Uterus (tissue), 4 donors: ENCODE data around the gene LEF1. TPM values are rescaled to one million over a fixed set of nuclear protein-coding genes. Genes with fewer than 3 reads are reported as not detected.
"Not testable (repeated sequence)": the region's sequence is repeated elsewhere in the genome, so short reads cannot be mapped to it uniquely, and the experiment has no call there.

Experiments
- DNase-seq, 2 donors: peaks; one replicate each; pipeline ENCODE4 v3.0.0-alpha.2; 2019 to 2020
- H3K27ac ChIP-seq, 2 donors: fragments of 200-600 bp; sonication (generic); 1 replicate in 1 of 2; 2 replicates in 1 of 2; pipeline ENCODE4 v1.5.1; 2016 to 2018
- H3K27me3 ChIP-seq, 2 donors: fragments of 200-600 bp; sonication (generic); one replicate each; pipeline ENCODE4 v1.5.1; 2018 to 2019; ENCODE audit warnings: control low read depth in 1 of 2
- H3K36me3 ChIP-seq, 2 donors: fragments of 200-600 bp; sonication (generic); one replicate each; pipeline ENCODE4 v1.5.1; 2019; ENCODE audit warnings: control low read depth in 1 of 2
- H3K4me1 ChIP-seq, 2 donors: fragments of 200-600 bp; sonication (generic); one replicate each; pipeline ENCODE4 v1.5.1; 2018 to 2019; ENCODE audit warnings: control low read depth in 1 of 2
- H3K4me3 ChIP-seq, 2 donors: fragments of 200-600 bp; sonication (generic); 1 replicate in 1 of 2; 2 replicates in 1 of 2; pipeline ENCODE4 v1.5.1; 2018 to 2019; ENCODE audit warnings: mild to moderate bottlenecking in 1 of 2
- H3K9me3 ChIP-seq, 2 donors: fragments of 200-600 bp; sonication (generic); one replicate each; pipeline ENCODE4 v1.5.1; 2019; ENCODE audit warnings: control low read depth in 1 of 2
- CTCF ChIP-seq, 4 experiments: fragments of 200-600 bp in 2 of 4; fragments of 450-650 bp in 2 of 4; sonication (generic) in 2 of 4; IDR thresholded peaks; one replicate each; pipeline ENCODE4 v1.5.1; 2016 to 2019; ENCODE audit warnings: antibody characterized with exemption in 4 of 4, mild to moderate bottlenecking in 2 of 4, moderate library complexity in 1 of 4
- POLR2A ChIP-seq, 2 donors: fragments of 450-650 bp; IDR thresholded peaks; one replicate each; pipeline ENCODE4 v1.6.1; 2016; ENCODE audit warnings: antibody characterized with exemption in 2 of 2, mild to moderate bottlenecking in 1 of 2, moderate library complexity in 1 of 2
- intact Hi-C: fragments of 100-400 bp; cut with DNase I; formaldehyde crosslinking; loops from one replicate; pipeline ENCODE4 v1.15.1; 2023; ENCODE audit warnings: low total_unique reads
- total RNA-seq, 4 donors: library from RNA; depleted of rRNA in 3 of 4; stranded (reverse); fragments of >200 nt in 3 of 4; gene quantifications; one replicate each; pipeline versions ENCODE4 v1.1.0 to v1.2.4, GENCODE V29; 2014 to 2023
- donor health status: DM: yes; HTN: yes; CAD: no.

Gene LEF1
- total RNA-seq, 4 donors from 2014 or later: 27.4 to 49.7 (median 43.7) TPM

DNA sequence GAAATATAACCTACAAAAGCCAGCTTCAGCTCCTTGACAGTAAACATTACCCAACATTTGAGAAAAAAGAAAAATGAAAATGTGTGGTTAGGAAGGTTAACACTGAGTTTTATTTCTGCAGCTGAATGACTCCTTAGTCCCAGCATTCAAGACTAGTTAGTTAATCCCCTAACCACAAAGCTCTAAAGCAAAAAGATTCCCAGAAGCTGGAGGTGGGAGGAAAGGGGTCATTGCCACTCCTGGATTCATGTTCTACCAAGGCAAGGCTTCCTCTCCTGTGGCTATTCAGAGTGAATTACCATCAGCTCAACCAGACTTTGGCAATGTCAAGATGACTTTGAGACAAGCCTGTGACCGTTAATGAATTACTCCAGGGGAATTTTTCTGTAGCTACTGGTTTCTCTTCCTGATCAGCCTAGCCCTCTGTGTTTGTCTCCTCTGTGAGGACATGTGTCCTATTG is 115.5 kb downstream of the LEF1 start:
- TF ChIP-seq CTCF (IDR thresholded peaks at IDR 0.05): no peak
- TF ChIP-seq POLR2A (IDR thresholded peaks at IDR 0.05): no peak
- no peak for DNase-seq
- Histone ChIP-seq H3K4me1 (no peaks in the 10 kb centered on the region), H3K36me3 (no peaks in the 10 kb centered on the region), H3K9me3 (no peaks in the 10 kb centered on the region), H3K27ac (no peak overlapping the region), H3K27me3 (no peaks in the 10 kb centered on the region), H3K4me3 (no peak overlapping the region)
- intact Hi-C loops: no loop called here

GRCh38 chr4:108052558-108053120 is 116.1 kb downstream of the LEF1 start:
- TF ChIP-seq POLR2A (IDR thresholded peaks at IDR 0.05) (no peak), CTCF (IDR thresholded peaks at IDR 0.05) (no peak)
- intact Hi-C loops: no loop called here

DNA sequence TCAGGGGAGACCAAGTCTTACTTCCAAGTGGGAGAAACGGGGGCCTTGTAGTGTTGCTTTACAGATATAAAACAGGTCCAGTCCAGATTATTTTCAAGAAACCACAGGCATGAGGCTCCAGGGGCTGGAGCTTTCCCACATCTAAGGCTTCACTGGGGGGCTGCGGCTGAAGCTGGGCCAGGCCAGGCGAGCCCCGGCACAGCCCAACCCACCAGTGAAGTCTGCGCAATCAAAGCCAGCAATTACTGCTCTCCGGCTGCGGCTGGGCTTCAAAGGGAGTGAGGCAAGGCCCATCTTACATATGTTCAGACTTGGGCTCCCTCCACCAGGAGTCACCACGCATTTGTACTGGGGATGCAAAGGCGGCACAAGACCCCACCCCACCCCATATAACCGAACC is 117.4 kb downstream of the LEF1 start:
- Histone ChIP-seq H3K9me3 (no peaks in the 10 kb centered on the region), H3K27me3 (no peaks in the 10 kb centered on the region), H3K4me3 (no peak overlapping the region), H3K36me3 (no peaks in the 10 kb centered on the region), H3K4me1 (no peaks in the 10 kb centered on the region), H3K27ac (no peak overlapping the region)
- TF ChIP-seq POLR2A (IDR thresholded peaks at IDR 0.05): no peak
- TF ChIP-seq CTCF (IDR thresholded peaks at IDR 0.05): no peak
- no peak for DNase-seq
- intact Hi-C loops: no loop called here

More at GRCh38 chr4:108052558-108053120, 116.1 kb downstream of the LEF1 start:
- Histone ChIP-seq H3K9me3 (no peaks in the 10 kb centered on the region), H3K36me3 (no peaks in the 10 kb centered on the region), H3K4me1 (no peaks in the 10 kb centered on the region), H3K27ac (no peak overlapping the region), H3K27me3 (no peaks in the 10 kb centered on the region), H3K4me3 (no peak overlapping the region)
- DNase-seq: no peak

GRCh38 chr4:108050166-108051111 is 118.3 kb downstream of the LEF1 start:
- DNase-seq, H3K27ac ChIP-seq, H3K4me1 ChIP-seq, intact Hi-C loops, H3K27me3 ChIP-seq, H3K36me3 ChIP-seq, H3K4me3 ChIP-seq, H3K9me3 ChIP-seq: not testable (repeated sequence)

GRCh38 chr4:108049406-108049805 is 119.3 kb downstream of the LEF1 start:
- peaks cover 0 to 8% of the 10 kb centered on the region in 2 donors for H3K4me1 ChIP-seq
- H3K27ac ChIP-seq: no peak overlapping the region
- H3K27me3 ChIP-seq: no peaks in the 10 kb centered on the region
- H3K36me3 ChIP-seq: no peaks in the 10 kb centered on the region
- no peaks in the 10 kb centered on the region for H3K9me3 ChIP-seq
- no peak for DNase-seq
- TF ChIP-seq POLR2A (IDR thresholded peaks at IDR 0.05) (no peak), CTCF (IDR thresholded peaks at IDR 0.05) (no peak)
- intact Hi-C loops: no loop called here
- no peak overlapping the region for H3K4me3 ChIP-seq
